HG03460 (cell line): ENCODE measurements around the gene MTUS2.

Experiments
- ATAC-seq: cut with Tn5 transposase; IDR thresholded peaks from one replicate; pipeline ENCODE4 v1.9.1; 2021; ENCODE audit not compliant: unreplicated experiment

The MTUS2 gene

GRCh38 chr13:28820099-28821051 lies at the start of gene MTUS2:
MTUS2 (plus strand) TSS chr13:28820339.
- no peak for ATAC-seq

- ATAC-seq, result no peak
Measured at GRCh38 chr13:28778308-28779215, 41.6 kb upstream of the MTUS2 start.

GRCh38 chr13:28792992-28793391 lies 27.1 kb upstream of the MTUS2 start:
- ATAC-seq, result no peak

- no peak for ATAC-seq
Measured at GRCh38 chr13:28794396-28794795, 25.7 kb upstream of the MTUS2 start.

GRCh38 chr13:28796938-28797257 lies 23.2 kb upstream of the MTUS2 start:
- no peak for ATAC-seq

- ATAC-seq, result no peak
Measured at GRCh38 chr13:28805193-28805819, 14.8 kb upstream of the MTUS2 start.

- ATAC-seq, result no peak
Measured at GRCh38 chr13:28817204-28817603, 2.9 kb upstream of the MTUS2 start.

GRCh38 chr13:28819046-28819730 lies 951 bp upstream of the MTUS2 start:
- ATAC-seq, result no peak

- ATAC-seq, result no peak
Measured at GRCh38 chr13:28819735-28820098, 422 bp upstream of the MTUS2 start.

- no peak for ATAC-seq
Measured at GRCh38 chr13:28822151-28822550, 2.0 kb downstream of the MTUS2 start.

GRCh38 chr13:28822801-28823200 lies 2.7 kb downstream of the MTUS2 start:
- ATAC-seq, result no peak

- no peak for ATAC-seq
Measured at GRCh38 chr13:28825379-28825778, 5.2 kb downstream of the MTUS2 start.

GRCh38 chr13:28826368-28826767 lies 6.2 kb downstream of the MTUS2 start:
- no peak for ATAC-seq

GRCh38 chr13:28830580-28830979 lies 10.4 kb downstream of the MTUS2 start:
- ATAC-seq, result no peak

- no peak for ATAC-seq
Measured at GRCh38 chr13:28831117-28831516, 11.0 kb downstream of the MTUS2 start.

GRCh38 chr13:28837111-28837510 lies 17.0 kb downstream of the MTUS2 start:
- ATAC-seq, result no peak

GRCh38 chr13:28843639-28844038 lies 23.5 kb downstream of the MTUS2 start:
- ATAC-seq, result no peak

- no peak for ATAC-seq
Measured at GRCh38 chr13:28849441-28849840, 29.3 kb downstream of the MTUS2 start.

GRCh38 chr13:28850226-28850625 lies 30.1 kb downstream of the MTUS2 start:
- ATAC-seq, result no peak

- no peak for ATAC-seq
Measured at GRCh38 chr13:28851422-28851821, 31.3 kb downstream of the MTUS2 start.

- no peak for ATAC-seq
Measured at GRCh38 chr13:28854657-28855056, 34.5 kb downstream of the MTUS2 start.
